HG02884 (cell line): Measurements from ENCODE around the gene AUTS2.

Source experiments
- ATAC-seq: cut with Tn5 transposase; IDR thresholded peaks from one replicate; pipeline ENCODE4 v1.9.1; 2021; ENCODE audit warnings: mild to moderate bottlenecking, moderate library complexity; ENCODE audit not compliant: unreplicated experiment

The AUTS2 gene

GRCh38 chr7:69599286-69599954 lies 1.1 kb downstream of the AUTS2 start:
- ATAC-seq = no peak

DNA sequence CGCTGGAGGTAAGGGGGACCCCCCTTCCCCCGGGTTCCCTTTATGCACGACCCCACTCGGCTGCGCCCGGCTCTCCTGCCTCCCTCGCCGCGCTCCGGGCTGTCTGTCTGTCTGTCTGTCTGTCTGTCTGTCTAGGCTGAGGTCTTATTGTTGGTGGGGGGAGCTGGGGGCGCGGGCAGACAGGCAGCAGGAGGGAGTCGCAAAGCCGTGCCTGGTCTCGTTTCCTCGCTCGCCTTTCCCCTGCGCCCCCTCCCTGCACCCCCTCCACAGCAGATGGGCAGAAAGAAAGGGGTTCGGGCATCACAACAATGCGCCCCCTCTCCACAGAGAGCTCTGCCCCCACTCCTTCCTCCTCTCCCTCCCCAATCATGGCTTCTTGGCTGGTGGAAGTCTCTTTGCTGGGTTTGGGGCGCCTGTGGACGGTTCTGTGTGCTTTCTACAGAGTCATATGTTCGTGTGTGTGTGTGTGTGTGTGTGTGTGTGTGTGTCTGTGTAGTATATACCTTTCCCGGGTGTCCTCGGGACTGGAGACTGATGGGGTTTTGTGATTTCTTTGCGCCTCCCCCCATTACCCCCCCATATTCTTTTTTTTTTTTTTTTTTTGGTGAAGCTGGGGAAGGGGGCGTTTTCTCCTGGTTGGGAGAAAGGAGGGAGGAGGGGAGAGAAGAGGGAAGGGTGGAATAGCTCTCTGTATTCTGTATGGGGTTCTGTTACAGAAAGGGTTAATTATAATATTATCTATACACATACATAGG lies 1.9 kb downstream of the AUTS2 start:
- ATAC-seq = no peak

DNA sequence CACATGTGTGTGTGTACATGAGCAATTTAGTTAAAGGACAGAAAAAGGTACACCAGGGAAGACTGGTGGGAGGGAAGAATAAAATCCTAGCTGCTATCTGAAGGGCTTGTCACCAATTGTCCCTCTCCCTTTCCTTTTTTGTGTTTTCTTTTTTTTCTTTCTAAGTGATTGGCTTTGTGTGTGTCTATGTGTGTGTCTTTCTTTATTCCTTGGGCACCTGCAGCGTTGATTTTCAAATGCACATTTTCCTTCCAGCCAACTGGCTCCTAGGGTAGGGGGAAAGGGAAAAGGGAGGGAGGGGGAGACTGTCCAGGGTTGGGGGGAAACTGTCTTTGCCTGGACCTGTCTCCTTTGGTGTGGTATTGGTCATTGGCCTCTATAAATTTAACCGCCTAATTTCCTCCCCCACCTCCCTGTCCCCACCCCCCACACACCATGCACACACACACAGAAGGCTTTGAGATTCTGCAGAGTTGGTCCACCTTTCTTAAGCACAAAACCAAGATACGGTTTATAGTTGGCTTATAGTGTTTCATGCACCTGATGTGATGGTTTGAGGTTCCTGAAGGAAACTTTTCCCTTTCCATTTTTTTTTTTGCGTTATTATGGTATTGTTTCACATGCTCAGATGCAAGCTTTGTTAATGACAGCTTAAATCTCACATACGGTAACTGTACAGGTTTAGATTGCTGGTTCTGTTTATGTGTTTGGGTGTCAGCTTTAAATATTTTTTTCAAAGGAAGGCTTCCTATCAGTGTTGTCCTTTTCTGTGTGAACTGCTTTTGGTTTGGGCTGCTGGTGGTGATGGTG lies 2.6 kb downstream of the AUTS2 start:
- no peak for ATAC-seq

GRCh38 chr7:69602522-69602921 lies 4.2 kb downstream of the AUTS2 start:
- ATAC-seq = no peak

DNA sequence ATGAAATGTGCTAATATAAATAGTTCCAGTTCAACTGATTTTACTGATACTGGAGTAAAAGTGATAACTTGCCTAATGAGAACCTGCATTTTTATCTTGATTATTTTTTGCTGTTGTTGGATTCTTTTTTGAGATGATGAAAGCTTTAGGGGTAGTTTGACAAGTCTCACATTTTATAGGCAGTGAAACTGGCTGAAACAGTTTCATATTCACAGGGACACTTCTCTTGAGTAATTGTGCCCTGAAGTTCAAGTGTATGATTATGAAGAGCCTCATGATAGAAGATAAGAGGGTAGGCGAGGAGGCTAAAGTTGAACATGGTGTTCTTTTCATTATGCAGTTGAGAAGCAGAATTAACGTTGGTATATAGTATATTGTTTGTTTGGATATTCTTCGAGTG lies 5.1 kb downstream of the AUTS2 start:
- ATAC-seq = peak; percentile 42

- peak; percentile 85 for ATAC-seq
Observed at GRCh38 chr7:69603937-69604494, 5.7 kb downstream of the AUTS2 start.

DNA sequence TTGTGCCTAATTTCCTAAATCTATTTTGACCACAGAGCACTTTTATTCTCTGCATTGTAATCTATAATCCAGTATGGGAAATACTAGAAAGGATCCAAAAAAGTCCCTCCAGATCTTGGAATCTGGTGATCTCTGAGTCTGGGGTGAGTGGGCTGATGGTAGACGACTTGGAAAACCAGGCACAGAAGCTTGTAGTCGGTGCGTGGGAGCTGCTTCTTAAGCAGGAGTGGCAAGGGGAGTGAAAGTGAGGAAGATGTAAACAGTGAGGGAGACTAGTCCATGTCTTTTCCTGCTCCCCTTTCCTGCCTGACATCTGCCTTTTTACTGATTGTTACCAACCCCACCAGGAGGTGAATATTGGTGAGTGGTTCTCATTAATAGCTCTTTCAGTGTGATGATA lies 6.8 kb downstream of the AUTS2 start:
- no peak for ATAC-seq

DNA sequence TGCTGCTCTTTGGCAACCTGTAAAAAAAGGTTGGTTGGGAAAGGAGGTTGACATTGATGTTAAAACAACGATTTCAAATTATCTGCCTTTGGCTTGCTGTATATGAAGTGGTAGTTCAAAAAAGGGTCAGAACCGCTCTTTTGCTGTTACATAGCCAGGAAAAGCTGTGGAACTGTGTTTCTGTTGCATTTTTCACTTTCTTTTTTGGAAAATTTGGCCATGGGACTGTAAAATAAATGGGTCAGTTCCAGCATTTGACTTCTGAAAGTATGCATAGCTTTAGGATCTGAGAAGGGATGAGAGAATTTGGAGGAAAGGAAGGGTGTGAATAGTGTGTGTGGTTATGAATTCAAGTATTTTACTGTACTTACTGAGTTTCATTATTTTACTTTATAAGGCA lies 7.3 kb downstream of the AUTS2 start:
- ATAC-seq = no peak

- no peak for ATAC-seq
Observed at GRCh38 chr7:69608049-69608448, 9.8 kb downstream of the AUTS2 start.

DNA sequence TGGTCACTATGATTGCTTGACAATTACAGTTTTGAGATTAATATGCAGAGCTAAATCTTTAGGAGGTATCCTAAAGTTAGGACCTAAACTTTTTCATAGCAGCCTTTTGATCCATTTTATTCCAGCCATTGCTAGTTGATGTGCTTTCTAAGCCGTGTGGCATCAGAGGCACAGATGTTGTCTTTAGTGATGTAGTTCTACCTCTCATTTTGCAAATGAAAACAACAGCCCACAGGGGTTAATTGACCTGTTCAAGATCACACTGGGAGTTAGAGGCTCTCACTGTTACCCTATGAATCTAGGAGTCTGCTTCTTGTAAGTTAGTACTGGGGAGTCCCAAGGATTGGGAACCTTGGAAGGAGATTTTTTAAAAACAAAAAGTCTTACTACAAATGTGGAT lies 10.6 kb downstream of the AUTS2 start:
- no peak for ATAC-seq

DNA sequence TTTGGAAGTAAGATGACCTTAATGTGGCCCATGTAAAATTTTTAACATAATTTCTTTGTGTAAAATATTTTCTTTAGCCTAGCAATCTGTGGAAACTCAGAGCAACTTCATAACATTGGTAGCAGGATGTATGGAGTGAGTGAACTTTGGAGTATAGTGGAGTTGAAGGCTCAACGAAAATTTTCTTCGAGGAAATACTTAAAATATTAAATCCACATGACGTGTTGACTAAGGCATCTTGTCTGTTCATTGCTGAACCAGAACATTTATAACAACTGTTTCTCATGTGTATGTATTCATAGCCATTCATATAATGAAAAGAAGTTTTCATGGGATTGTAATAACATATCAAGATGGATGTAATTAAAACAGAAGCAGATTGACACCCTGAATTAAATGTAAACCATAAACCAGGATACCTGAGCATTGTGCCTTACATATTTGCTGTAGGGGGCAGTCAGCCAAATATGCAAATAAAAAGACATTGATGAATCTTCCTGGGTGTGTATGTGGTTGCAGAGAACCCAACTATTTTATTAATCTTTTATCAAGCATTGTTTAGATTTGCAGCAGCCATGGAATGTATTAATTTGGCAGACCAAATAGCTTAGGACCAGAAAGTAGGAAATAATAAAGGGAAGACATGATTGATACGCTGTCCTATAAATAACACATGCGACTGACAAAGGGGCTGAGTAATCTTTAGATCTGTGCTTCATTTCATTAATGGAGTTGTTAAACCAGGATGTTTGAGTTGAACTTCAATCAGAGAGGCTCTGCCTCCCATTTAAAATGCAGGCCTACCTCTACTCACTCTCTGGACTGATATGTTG lies 11.5 kb downstream of the AUTS2 start:
- no peak for ATAC-seq

- ATAC-seq = no peak
Observed at GRCh38 chr7:69610374-69611084, 12.3 kb downstream of the AUTS2 start.

DNA sequence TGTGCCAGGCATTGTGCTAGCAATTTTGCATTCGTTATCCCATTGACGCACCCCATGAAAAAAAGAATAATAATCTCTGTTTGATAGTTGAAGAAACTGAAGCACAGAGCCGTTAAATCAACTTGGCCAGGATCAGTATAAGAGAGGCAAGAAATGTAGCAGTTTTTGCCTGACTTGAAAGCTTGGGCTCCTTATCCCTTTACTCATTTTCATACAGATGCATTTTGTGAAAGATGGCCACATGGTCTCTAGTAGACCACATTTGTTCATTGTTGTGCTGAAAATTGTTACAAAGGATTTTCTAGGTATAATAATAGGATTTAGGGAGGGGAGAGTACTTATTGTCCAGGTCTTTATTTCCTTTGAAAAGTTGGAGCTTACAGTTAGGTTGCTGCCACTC lies 14.7 kb downstream of the AUTS2 start:
- ATAC-seq = no peak

GRCh38 chr7:69613846-69614245 lies 15.6 kb downstream of the AUTS2 start:
- no peak for ATAC-seq

- ATAC-seq = no peak
Observed at GRCh38 chr7:69615685-69616084, 17.4 kb downstream of the AUTS2 start.

- no peak for ATAC-seq
Observed at GRCh38 chr7:69617364-69617763, 19.1 kb downstream of the AUTS2 start.

- no peak for ATAC-seq
Observed at GRCh38 chr7:69619054-69619453, 20.8 kb downstream of the AUTS2 start.

DNA sequence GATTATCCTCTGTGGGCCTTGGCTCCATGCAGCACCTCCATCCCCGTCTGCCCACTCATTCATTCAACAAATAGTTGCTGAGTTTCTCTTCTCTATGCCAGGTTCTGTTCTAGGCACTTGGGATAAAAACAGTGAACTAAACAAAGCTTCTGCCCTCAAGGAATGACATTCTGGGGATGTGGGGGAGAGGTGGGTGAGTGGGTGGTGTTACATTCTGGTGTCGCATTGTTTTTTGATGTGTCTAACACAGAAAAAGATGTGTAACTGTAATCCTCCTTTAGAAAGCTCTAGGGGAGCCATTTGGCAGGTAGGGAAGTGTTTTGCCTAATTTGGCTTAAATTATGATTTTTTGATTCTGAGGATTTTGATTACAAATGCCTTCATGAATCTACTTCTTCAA lies 21.4 kb downstream of the AUTS2 start:
- ATAC-seq = no peak

- ATAC-seq = no peak
Observed at GRCh38 chr7:69620063-69620462, 21.8 kb downstream of the AUTS2 start.

DNA sequence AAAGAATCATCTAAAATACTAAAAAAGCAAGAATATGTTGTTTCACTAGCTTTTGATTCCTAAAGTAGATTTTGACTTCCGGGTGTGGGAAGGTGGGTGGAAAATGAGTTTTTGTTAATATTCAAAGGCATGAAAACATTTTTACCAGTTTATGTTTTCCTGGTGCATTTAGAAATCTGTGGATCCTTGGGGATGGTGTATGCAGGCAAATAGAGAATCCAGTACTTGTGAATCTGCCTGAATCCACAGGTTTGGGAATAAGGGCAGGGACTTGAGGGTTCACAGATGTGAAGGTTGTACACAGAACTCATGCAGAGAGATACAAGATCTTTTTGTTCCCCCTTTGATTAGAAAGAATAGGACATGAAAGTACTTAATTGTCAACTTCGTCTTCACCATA lies 22.4 kb downstream of the AUTS2 start:
- ATAC-seq = no peak
